ENCODE results near the gene DUOXA2.

Gene DUOXA2

GRCh38 chr15:45116482-45117307 is 2.6 kb downstream of the DUOXA2 start:
- TF ChIP-seq ZNF530 (tag by site-specific recombination; IDR thresholded peaks at IDR 0.05; ENCODE audit: low read depth) (no peak), ZNF707 (tag by site-specific recombination; IDR thresholded peaks at IDR 0.05) (no peak), KLF8 (tag by site-specific recombination; IDR thresholded peaks at IDR 0.05) (no peak), ZNF112 (tag by site-specific recombination; IDR thresholded peaks at IDR 0.05) (no peak), ZNF18 (tag by site-specific recombination; IDR thresholded peaks at IDR 0.05) (no peak), BCL11A (tag by site-specific recombination; IDR thresholded peaks at IDR 0.05; ENCODE audit: low read depth) (no peak), TCF7L2 (IDR thresholded peaks at IDR 0.05; ENCODE audit: borderline replicate concordance, low read depth, low read length) (no peak), ZNF654 (tag by site-specific recombination; IDR thresholded peaks at IDR 0.05; ENCODE audit: low read depth) (no peak), ZNF10 (tag by site-specific recombination; IDR thresholded peaks at IDR 0.05) (no peak), HOXA7 (CRISPR knock-in tag; IDR thresholded peaks at IDR 0.05; ENCODE audit: borderline replicate concordance) (no peak), ZNF366 (tag by site-specific recombination; conservative IDR thresholded peaks at IDR 0.05) (no peak), ZNF174 (tag by site-specific recombination; IDR thresholded peaks at IDR 0.05) (no peak)
- POLR2A ChIA-PET = no interaction called here
- no peaks in the 10 kb centered on the region for H3K4me1 ChIP-seq (ENCODE audit: control insufficient read depth, insufficient read depth, low read length)
- no peaks in the 10 kb centered on the region for H3K36me3 ChIP-seq (ENCODE audit: control insufficient read depth in 2 of 2, insufficient read depth in 1 of 2, low read length in 2 of 2)
- no peak overlapping the region for H3K27ac ChIP-seq (ENCODE audit: extremely low read depth, low read depth, low read length)
- CTCF ChIA-PET = interaction anchor here (0.7 kb wide), 1 partner anchor 23 kb away, joined by 3 read pairs; no protein-coding TSS in a partner anchor
- no peaks in the 10 kb centered on the region for H3K9me3 ChIP-seq (ENCODE audit: control insufficient read depth, insufficient read depth, low read depth, low read length)
- H3K4me3 ChIP-seq (ENCODE audit: low read depth, low read length) = no peak overlapping the region

- Histone ChIP-seq H3K9me3 (ENCODE audit: control insufficient read depth, insufficient read depth, low read depth, low read length) (no peaks in the 10 kb centered on the region), H3K36me3 (ENCODE audit: control insufficient read depth in 2 of 2, insufficient read depth in 1 of 2, low read length in 2 of 2) (no peaks in the 10 kb centered on the region), H3K27ac (ENCODE audit: extremely low read depth, low read depth, low read length) (no peak overlapping the region), H3K4me1 (ENCODE audit: control insufficient read depth, insufficient read depth, low read length) (no peaks in the 10 kb centered on the region), H3K4me3 (ENCODE audit: low read depth, low read length) (no peak overlapping the region)
- ChIA-PET POLR2A (interaction anchor here (0.9 to 1.2 kb wide), 3 partner anchors 25 to 334 kb away, joined by 3 to 4 read pairs (median 4); no protein-coding TSS in a partner anchor), CTCF (interaction anchor here (0.6 to 1.9 kb wide), 37 partner anchors 8 to 497 kb away, joined by 3 to 16 read pairs (median 5); partner anchors contain the start of genes DUOX1 and DUOXA1)
- TF ChIP-seq ZNF335 (tag by site-specific recombination; conservative IDR thresholded peaks at IDR 0.05) (0 out of 2 replicates have a peak, but pooled peaks have one; percentile 13), KLF8 (tag by site-specific recombination; IDR thresholded peaks at IDR 0.05) (no peak)
Observed at GRCh38 chr15:45117308-45118130, 3.4 kb downstream of the DUOXA2 start.

GRCh38 chr15:45118131-45118588 is 4.0 kb downstream of the DUOXA2 start:
- H3K9me3 ChIP-seq (ENCODE audit: control insufficient read depth, insufficient read depth, low read depth, low read length) = no peaks in the 10 kb centered on the region
- ChIA-PET CTCF (interaction anchor here (0.5 to 1.9 kb wide), 40 partner anchors 8 to 542 kb away, joined by 3 to 16 read pairs (median 5); partner anchors contain the start of genes DUOX1 and DUOXA1), POLR2A (interaction anchor here (0.6 to 1.2 kb wide), 4 partner anchors 24 to 334 kb away, joined by 3 to 5 read pairs (median 4); no protein-coding TSS in a partner anchor)
- no peak overlapping the region for H3K27ac ChIP-seq (ENCODE audit: extremely low read depth, low read depth, low read length)
- no peaks in the 10 kb centered on the region for H3K4me1 ChIP-seq (ENCODE audit: control insufficient read depth, insufficient read depth, low read length)
- no peaks in the 10 kb centered on the region for H3K36me3 ChIP-seq (ENCODE audit: control insufficient read depth in 2 of 2, insufficient read depth in 1 of 2, low read length in 2 of 2)
- H3K4me3 ChIP-seq (ENCODE audit: low read depth, low read length) = no peak overlapping the region
- TF ChIP-seq ZNF2 (tag by site-specific recombination; IDR thresholded peaks at IDR 0.05) (0 out of 2 replicates have a peak, but pooled peaks have one; percentile 65), ZNF155 (tag by site-specific recombination; IDR thresholded peaks at IDR 0.05) (no peak), PRDM4 (tag by site-specific recombination; IDR thresholded peaks at IDR 0.05) (no peak), ZNF776 (tag by site-specific recombination; IDR thresholded peaks at IDR 0.05; ENCODE audit: borderline replicate concordance) (no peak), PRDM10 (tag by site-specific recombination; IDR thresholded peaks at IDR 0.05) (no peak), ZNF585B (tag by site-specific recombination; IDR thresholded peaks at IDR 0.05) (no peak), ZEB2 (tag by site-specific recombination; IDR thresholded peaks at IDR 0.05) (0 out of 2 replicates have a peak, but pooled peaks have one; percentile 27)

Data from HEK293 (cell line).